Measurements from ENCODE around the gene LRRC23. TPM values are rescaled to one million over a fixed set of nuclear protein-coding genes. Genes with fewer than 3 reads are reported as not detected.

Gene LRRC23
- total RNA-seq, 2 donors from 2014 or later: 8.6 to 11.3 TPM

DNA sequence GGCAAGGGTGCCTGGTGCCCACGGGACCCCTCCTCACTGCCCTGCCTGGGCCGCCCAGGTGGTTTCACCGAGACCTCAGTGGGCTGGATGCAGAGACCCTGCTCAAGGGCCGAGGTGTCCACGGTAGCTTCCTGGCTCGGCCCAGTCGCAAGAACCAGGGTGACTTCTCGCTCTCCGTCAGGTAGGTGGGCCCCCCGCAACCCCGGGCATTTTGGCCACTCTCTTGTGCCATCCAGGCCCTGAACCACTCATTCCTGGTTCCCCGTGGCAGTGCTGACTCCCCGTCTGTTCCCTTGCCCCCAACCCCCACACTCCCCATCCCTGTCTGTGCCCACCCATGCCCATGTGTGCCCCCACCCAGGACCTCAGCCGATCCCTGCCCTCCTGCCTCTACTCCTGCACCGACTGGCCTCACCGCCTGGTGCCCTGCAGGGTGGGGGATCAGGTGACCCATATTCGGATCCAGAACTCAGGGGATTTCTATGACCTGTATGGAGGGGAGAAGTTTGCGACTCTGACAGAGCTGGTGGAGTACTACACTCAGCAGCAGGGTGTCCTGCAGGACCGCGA, 47.0 kb downstream of the LRRC23 start:
- Mint-ChIP-seq H3K27ac (peak overlapping the region; percentile 96), H3K27me3 (ENCODE audit: low read depth) (no peaks in the 10 kb centered on the region), H3K36me3 (ENCODE audit: insufficient read depth in 2 of 2) (peaks cover 11 to 15% of the 10 kb centered on the region in 2 donors), H3K4me1 (ENCODE audit: low read depth) (peaks cover 78% of the 10 kb centered on the region), H3K9me3 (no peaks in the 10 kb centered on the region), H3K4me3 (peak overlapping the region; percentile 77 to 92)
- ATAC-seq (replicated peaks in 1 of 2) (peak; percentile 5 to 12), DNase-seq (peak in 1 of 2 donors; percentile 44)

DNA sequence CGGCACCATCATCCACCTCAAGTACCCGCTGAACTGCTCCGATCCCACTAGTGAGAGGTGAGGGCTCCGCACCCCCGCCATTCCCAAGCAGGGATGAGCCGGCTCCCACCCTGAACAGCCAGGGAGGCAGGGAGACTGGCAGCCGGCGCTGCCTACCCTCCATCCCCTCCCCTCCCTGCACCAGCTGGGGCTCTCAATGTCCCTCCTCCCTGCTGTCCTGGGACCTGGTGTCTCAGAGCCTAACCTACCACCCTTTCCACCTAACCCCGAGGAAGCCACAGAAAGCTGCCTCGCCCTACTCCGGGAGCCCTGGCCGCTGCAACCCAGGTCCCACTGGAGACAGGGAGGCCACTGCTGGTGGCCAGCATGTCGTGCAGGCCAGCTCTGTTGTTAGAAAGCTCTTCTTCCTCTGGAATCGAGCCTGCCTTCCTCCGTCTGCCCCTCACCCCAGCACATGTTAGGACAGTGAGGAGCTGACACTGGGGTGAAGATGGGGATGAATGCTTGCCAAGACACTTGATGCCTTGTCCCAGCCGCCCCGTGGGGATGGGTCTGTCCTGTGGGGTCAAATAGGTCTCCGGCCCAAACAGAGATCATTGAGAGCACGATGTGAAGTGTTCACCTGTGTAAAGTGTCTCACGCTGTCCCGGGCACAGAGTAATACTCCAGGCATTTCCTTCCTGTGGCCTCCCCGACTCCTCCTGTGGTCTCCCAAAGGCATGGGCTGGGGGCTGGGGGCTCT, 47.7 kb downstream of the LRRC23 start:
- ATAC-seq (replicated peaks in 1 of 2) (no peak), DNase-seq (no peak)
- peak overlapping the region; percentile 90 for H3K27ac Mint-ChIP-seq
- no peaks in the 10 kb centered on the region for H3K9me3 Mint-ChIP-seq
- no peaks in the 10 kb centered on the region for H3K27me3 Mint-ChIP-seq (ENCODE audit: low read depth)
- peaks cover 8 to 15% of the 10 kb centered on the region in 2 donors for H3K36me3 Mint-ChIP-seq (ENCODE audit: insufficient read depth in 2 of 2)
- H3K4me3 Mint-ChIP-seq: peak overlapping the region; percentile 77 to 92
- peaks cover 78% of the 10 kb centered on the region for H3K4me1 Mint-ChIP-seq (ENCODE audit: low read depth)

DNA sequence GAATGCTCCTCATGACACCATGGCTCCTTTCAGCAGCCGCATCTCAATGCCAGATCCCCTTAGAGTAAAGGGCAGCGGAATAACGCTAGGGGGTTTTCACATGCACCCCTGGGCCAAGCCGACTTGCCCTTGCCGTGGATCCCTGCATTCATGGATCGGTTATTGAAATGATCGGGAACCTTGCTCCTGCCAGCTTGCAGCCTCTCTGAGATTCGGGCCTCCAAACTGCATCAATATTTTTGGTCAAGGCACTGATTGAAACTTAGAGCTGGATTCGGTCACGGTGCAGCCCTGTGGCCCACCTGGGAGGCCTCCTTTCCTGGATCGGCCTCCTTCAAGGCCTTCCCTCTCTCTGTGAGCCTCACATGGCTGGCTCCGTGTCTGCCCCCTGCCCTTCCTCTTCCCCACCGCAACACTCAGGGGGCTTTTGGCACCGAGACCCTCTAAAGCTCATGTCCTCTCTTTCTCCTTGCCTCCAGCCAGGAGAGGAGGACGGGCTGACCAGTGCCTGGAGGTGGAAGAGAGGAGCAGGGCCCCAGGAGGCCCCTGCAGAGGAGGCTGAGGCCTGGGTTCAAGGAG, 48.3 kb downstream of the LRRC23 start:
- Mint-ChIP-seq H3K4me1 (ENCODE audit: low read depth) (peaks cover 77% of the 10 kb centered on the region), H3K27ac (peak overlapping the region; percentile 99), H3K36me3 (ENCODE audit: insufficient read depth in 2 of 2) (peaks cover 8 to 15% of the 10 kb centered on the region in 2 donors), H3K4me3 (peak overlapping the region; percentile 77 to 92), H3K9me3 (no peaks in the 10 kb centered on the region), H3K27me3 (ENCODE audit: low read depth) (no peaks in the 10 kb centered on the region)
- no peak for DNase-seq
- ATAC-seq (replicated peaks in 1 of 2): no peak

DNA sequence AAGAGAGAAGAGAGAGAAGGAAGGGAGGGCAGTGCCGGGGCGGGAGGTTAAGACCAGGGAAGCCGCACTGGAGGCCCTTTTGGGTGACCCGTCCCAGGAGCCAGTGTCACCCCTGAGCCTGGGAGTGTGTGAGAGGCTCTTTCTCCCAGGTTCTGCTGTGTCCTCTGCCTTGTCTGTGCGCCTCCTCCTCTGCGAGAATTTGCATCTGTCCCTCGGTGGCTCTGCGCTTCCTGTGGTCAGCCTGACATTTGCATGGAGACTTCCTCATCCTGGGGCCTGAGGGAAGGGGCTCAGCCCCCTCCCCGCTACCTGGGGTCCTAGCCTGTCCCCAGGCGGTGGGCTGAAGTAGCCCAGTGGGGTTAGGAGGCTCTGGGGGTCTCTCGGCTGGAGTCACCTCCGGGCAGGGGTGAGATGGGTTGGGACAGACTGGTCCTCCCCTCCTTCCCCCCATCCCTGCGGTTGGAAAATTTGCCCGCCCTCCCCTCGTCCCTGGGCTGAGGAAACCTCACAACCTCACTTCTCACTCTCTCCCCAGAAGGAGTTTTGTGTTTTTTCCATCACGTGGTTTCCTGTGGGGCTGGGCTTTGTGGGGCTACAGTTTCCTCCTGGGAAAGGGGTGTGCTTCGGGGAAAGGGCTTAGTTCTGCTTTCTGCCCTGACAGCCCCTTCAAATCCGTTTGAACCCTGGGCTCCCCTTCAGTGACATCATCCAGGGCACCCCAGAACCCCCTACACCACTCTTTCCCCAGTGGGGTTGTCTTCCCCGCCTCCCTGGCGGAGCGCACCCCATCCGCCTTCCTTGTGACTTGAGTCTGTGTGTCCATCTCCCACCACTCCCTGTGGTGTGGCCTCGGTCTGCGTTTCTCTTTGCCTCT, 49.1 kb downstream of the LRRC23 start:
- H3K36me3 Mint-ChIP-seq (ENCODE audit: insufficient read depth in 2 of 2): peaks cover 8 to 21% of the 10 kb centered on the region in 2 donors

GRCh38 chr12:6954316-6955107, 49.9 kb downstream of the LRRC23 start:
- peaks cover 77% of the 10 kb centered on the region for H3K4me1 Mint-ChIP-seq (ENCODE audit: low read depth)

More for the DNA sequence above, 49.1 kb downstream of the LRRC23 start:
- H3K4me3 Mint-ChIP-seq: peak overlapping the region; percentile 77 to 92
- H3K4me1 Mint-ChIP-seq (ENCODE audit: low read depth): peaks cover 77% of the 10 kb centered on the region
- DNase-seq (peak; percentile 74 to 80), ATAC-seq (replicated peaks in 1 of 2) (peak; percentile 37 to 49)
- H3K9me3 Mint-ChIP-seq: no peaks in the 10 kb centered on the region
- peak overlapping the region; percentile 99 for H3K27ac Mint-ChIP-seq
- no peaks in the 10 kb centered on the region for H3K27me3 Mint-ChIP-seq (ENCODE audit: low read depth)

DNA sequence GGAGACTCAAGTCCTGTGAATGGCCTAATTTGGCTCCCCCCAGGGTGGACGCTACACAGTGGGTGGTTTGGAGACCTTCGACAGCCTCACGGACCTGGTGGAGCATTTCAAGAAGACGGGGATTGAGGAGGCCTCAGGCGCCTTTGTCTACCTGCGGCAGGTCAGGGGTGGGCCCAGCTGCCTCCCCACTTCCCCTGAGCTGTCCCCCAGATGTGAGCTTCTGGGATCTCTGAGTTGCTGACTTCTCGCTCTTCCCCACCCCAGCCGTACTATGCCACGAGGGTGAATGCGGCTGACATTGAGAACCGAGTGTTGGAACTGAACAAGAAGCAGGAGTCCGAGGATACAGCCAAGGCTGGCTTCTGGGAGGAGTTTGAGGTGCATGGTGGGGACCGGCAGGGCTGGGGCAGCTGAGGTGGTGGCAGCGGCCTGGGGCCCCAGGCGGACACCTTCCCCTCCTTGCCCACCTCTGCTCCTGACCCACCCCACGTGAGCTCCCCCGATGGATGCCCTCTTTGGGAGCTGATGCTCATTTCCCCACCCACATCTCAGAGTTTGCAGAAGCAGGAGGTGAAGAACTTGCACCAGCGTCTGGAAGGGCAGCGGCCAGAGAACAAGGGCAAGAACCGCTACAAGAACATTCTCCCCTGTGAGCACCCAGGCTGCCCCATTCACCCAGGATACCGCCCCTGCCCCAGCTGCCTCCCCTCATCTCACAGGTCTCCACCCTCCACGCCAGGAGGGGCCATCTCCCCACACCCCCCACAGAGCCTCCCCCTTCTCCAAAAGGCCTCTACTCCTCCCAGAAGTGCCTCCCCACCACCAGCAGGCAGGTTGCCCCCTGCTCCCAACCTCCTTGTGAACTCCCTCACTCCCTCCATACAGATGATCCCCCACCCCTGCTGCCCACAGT, 50.7 kb downstream of the LRRC23 start:
- ATAC-seq (replicated peaks in 1 of 2): no peak
- H3K27ac Mint-ChIP-seq: peak overlapping the region; percentile 99
- H3K4me1 Mint-ChIP-seq (ENCODE audit: low read depth): peaks cover 77% of the 10 kb centered on the region
- peaks cover 8 to 21% of the 10 kb centered on the region in 2 donors for H3K36me3 Mint-ChIP-seq (ENCODE audit: insufficient read depth in 2 of 2)
- no peak for DNase-seq
- no peaks in the 10 kb centered on the region for H3K27me3 Mint-ChIP-seq (ENCODE audit: low read depth)
- no peaks in the 10 kb centered on the region for H3K9me3 Mint-ChIP-seq
- peak overlapping the region; percentile 77 to 92 for H3K4me3 Mint-ChIP-seq

More at GRCh38 chr12:6954316-6955107, 49.9 kb downstream of the LRRC23 start:
- H3K27me3 Mint-ChIP-seq (ENCODE audit: low read depth): no peaks in the 10 kb centered on the region
- DNase-seq (no peak), ATAC-seq (replicated peaks in 1 of 2) (no peak)
- peaks cover 8 to 21% of the 10 kb centered on the region in 2 donors for H3K36me3 Mint-ChIP-seq (ENCODE audit: insufficient read depth in 2 of 2)
- peak overlapping the region; percentile 77 to 92 for H3K4me3 Mint-ChIP-seq
- H3K9me3 Mint-ChIP-seq: no peaks in the 10 kb centered on the region
- H3K27ac Mint-ChIP-seq: peak overlapping the region; percentile 99

DNA sequence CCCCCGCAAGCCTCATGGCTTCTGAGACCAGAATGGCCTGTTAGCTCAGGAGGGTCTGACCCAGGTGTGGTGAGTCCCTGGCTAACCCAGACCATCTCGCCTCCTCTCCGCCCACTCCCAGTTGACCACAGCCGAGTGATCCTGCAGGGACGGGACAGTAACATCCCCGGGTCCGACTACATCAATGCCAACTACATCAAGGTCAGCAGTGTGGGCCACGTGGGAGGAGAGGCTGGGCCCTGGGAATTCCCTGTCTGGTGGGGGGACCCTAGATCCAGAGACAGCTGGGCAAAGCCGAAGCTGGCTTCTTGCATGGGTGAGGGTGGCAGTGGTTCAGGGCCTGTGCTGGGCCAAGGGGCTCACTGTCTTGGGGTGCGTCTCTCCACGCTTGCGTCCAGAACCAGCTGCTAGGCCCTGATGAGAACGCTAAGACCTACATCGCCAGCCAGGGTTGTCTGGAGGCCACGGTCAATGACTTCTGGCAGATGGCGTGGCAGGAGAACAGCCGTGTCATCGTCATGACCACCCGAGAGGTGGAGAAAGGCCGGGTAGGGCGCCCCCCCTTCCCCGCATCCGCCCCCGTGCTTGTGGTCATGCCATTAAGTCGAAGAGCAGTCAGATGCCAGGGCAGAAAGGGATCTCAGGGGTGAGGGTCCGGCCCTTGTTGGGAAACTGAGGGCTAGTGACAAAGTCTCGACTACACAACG, 51.6 kb downstream of the LRRC23 start:
- ATAC-seq (replicated peaks in 1 of 2): no peak

DNA sequence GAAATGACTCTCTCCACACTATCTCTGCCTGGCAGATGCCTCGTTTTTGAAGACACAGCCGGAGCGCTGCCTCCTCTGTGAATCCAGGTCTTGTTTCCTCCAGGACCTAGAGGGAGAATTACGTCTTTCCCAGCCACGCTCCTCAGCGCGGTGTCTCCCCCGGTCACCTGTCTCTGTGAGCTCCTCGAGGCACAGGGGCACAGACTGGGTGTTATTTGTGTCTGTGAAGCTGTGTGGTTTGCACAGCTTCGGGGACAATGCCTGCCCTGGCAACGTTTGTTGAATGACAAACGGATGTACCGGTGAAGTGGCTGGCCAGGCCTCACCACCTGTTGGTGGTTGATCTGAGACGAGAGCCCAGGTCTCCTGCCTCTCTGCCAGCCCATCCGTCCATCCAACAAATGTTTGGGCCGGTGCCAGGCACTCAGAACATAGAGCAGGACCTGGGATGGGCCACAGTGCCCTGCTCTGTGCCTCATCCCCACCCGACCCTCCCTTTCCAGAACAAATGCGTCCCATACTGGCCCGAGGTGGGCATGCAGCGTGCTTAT, 52.6 kb downstream of the LRRC23 start:
- H3K36me3 Mint-ChIP-seq (ENCODE audit: insufficient read depth in 2 of 2): peaks cover 7 to 20% of the 10 kb centered on the region in 2 donors
- ATAC-seq (replicated peaks in 1 of 2) (no peak), DNase-seq (no peak)
- H3K4me1 Mint-ChIP-seq (ENCODE audit: low read depth): peaks cover 91% of the 10 kb centered on the region
- H3K27me3 Mint-ChIP-seq (ENCODE audit: low read depth): no peaks in the 10 kb centered on the region
- H3K4me3 Mint-ChIP-seq: peak overlapping the region; percentile 77 to 92
- no peaks in the 10 kb centered on the region for H3K9me3 Mint-ChIP-seq
- H3K27ac Mint-ChIP-seq: peak overlapping the region; percentile 66

More for the DNA sequence above, 51.6 kb downstream of the LRRC23 start:
- H3K36me3 Mint-ChIP-seq (ENCODE audit: insufficient read depth in 2 of 2): peaks cover 8 to 23% of the 10 kb centered on the region in 2 donors
- DNase-seq: no peak
- H3K9me3 Mint-ChIP-seq: no peaks in the 10 kb centered on the region
- peak overlapping the region; percentile 77 to 92 for H3K4me3 Mint-ChIP-seq
- peaks cover 80% of the 10 kb centered on the region for H3K4me1 Mint-ChIP-seq (ENCODE audit: low read depth)
- H3K27me3 Mint-ChIP-seq (ENCODE audit: low read depth): no peaks in the 10 kb centered on the region
- peak overlapping the region; percentile 0 for H3K27ac Mint-ChIP-seq

- DNase-seq: no peak
- H3K27ac Mint-ChIP-seq: peak overlapping the region; percentile 88
- peaks cover 2 to 13% of the 10 kb centered on the region in 2 donors for H3K36me3 Mint-ChIP-seq (ENCODE audit: insufficient read depth in 2 of 2)
- H3K4me1 Mint-ChIP-seq (ENCODE audit: low read depth): peaks cover 98% of the 10 kb centered on the region
- no peaks in the 10 kb centered on the region for H3K9me3 Mint-ChIP-seq
- peak overlapping the region; percentile 93 for H3K4me3 Mint-ChIP-seq
- H3K27me3 Mint-ChIP-seq (ENCODE audit: low read depth): no peaks in the 10 kb centered on the region
- ATAC-seq (replicated peaks in 1 of 2): no peak
These were observed 53.4 kb downstream of the LRRC23 start for GRCh38 chr12:6957741-6958608.

GRCh38 chr12:6958609-6959057, 54.0 kb downstream of the LRRC23 start:
- no peak for ATAC-seq (replicated peaks in 1 of 2)
- peaks cover 93% of the 10 kb centered on the region for H3K4me1 Mint-ChIP-seq (ENCODE audit: low read depth)
- H3K27ac Mint-ChIP-seq: peak overlapping the region; percentile 88
- H3K4me3 Mint-ChIP-seq: peak overlapping the region; percentile 93
- peaks cover 2 to 13% of the 10 kb centered on the region in 2 donors for H3K36me3 Mint-ChIP-seq (ENCODE audit: insufficient read depth in 2 of 2)
- no peaks in the 10 kb centered on the region for H3K27me3 Mint-ChIP-seq (ENCODE audit: low read depth)
- no peak for DNase-seq
- no peaks in the 10 kb centered on the region for H3K9me3 Mint-ChIP-seq
